OCI-LY1 (cell line): ENCODE measurements around the gene SGPL1.

Source experiments
- CTCF ChIP-seq: fragments of 200-600 bp; sonication (generic), shearing (Covaris generic); IDR thresholded peaks from 2 replicates; pipeline ENCODE4 v1.5.1; 2017; ENCODE audit warnings: mild to moderate bottlenecking, antibody characterized with exemption, low read length, moderate library complexity, mixed read lengths
- EZH2 ChIP-seq: fragments of 200-600 bp; sonication (generic), shearing (Covaris generic); IDR thresholded peaks from 2 replicates; pipeline ENCODE4 v1.8.0; 2017; ENCODE audit warnings: borderline replicate concordance, mixed run types, mild to moderate bottlenecking, antibody characterized with exemption, low read length, moderate library complexity, mixed read lengths

- no peak for TF ChIP-seq CTCF
- TF ChIP-seq EZH2: no peak
Measured at GRCh38 chr10:70884741-70885140, 69.0 kb downstream of the SGPL1 start.
